PFSK-1 (cell line): ENCODE results near the gene NRAP.

Source experiments
- FOXP2 ChIP-seq: optimal IDR thresholded peaks from 2 replicates; pipeline ENCODE3; 2011; ENCODE audit warnings: borderline replicate concordance, control low read depth, inconsistent platforms; ENCODE audit not compliant: insufficient read depth; ENCODE audit errors: extremely low read length, extremely low read depth
- POLR2AphosphoS5 ChIP-seq: IDR thresholded peaks from 2 replicates; pipeline ENCODE4 v1.6.1; 2012; ENCODE audit warnings: low read depth, mild to moderate bottlenecking, control low read depth, low read length, moderate library complexity
- REST ChIP-seq, 2 experiments: IDR thresholded peaks; 2 replicates each; pipeline versions ENCODE4 v1.6.1 to v1.8.0; 2011 to 2012; ENCODE audit warnings: low read depth in 2 of 2, low read length in 2 of 2, control low read depth in 1 of 2, inconsistent platforms in 1 of 2, mild to moderate bottlenecking in 1 of 2, moderate library complexity in 1 of 2; ENCODE audit not compliant: insufficient read depth in 1 of 2
- SIN3A ChIP-seq: IDR thresholded peaks from 2 replicates; pipeline ENCODE4 v1.6.1; 2012; ENCODE audit warnings: mild to moderate bottlenecking, low read length, moderate library complexity, borderline replicate concordance; ENCODE audit not compliant: insufficient read depth
- TAF1 ChIP-seq: IDR thresholded peaks from 2 replicates; pipeline ENCODE4 v1.6.1; 2012; ENCODE audit warnings: low read length, control low read depth, borderline replicate concordance; ENCODE audit not compliant: insufficient read depth

Gene NRAP

GRCh38 chr10:113657544-113657943, 6.3 kb downstream of the NRAP start:
- TF ChIP-seq FOXP2 (no peak), POLR2AphosphoS5 (no peak), TAF1 (no peak), SIN3A (no peak), REST (IDR thresholded peaks at IDR 0.05; ENCODE audit: insufficient read depth in 1 of 2, low read depth in 2 of 2, low read length in 2 of 2) (no peak)

- TF ChIP-seq TAF1 (no peak), SIN3A (no peak)
Measured at GRCh38 chr10:113656896-113657295, 6.9 kb downstream of the NRAP start.

GRCh38 chr10:113651898-113652297, 11.9 kb downstream of the NRAP start:
- TF ChIP-seq SIN3A: no peak
- TF ChIP-seq POLR2AphosphoS5: no peak
- TF ChIP-seq FOXP2: no peak
- no peak for TF ChIP-seq REST (IDR thresholded peaks at IDR 0.05; ENCODE audit: insufficient read depth in 1 of 2, low read depth in 2 of 2, low read length in 2 of 2)
- no peak for TF ChIP-seq TAF1

- TF ChIP-seq TAF1 (no peak), REST (IDR thresholded peaks at IDR 0.05; ENCODE audit: insufficient read depth in 1 of 2, low read depth in 2 of 2, low read length in 2 of 2) (no peak), POLR2AphosphoS5 (no peak), FOXP2 (no peak), SIN3A (no peak)
Measured at GRCh38 chr10:113651021-113651420, 12.8 kb downstream of the NRAP start.

- TF ChIP-seq TAF1 (no peak), POLR2AphosphoS5 (no peak), REST (IDR thresholded peaks at IDR 0.05; ENCODE audit: insufficient read depth in 1 of 2, low read depth in 2 of 2, low read length in 2 of 2) (no peak), SIN3A (no peak), FOXP2 (no peak)
Measured at GRCh38 chr10:113650172-113650571, 13.7 kb downstream of the NRAP start.
